Endothelial cell of umbilical vein (primary cell): ENCODE measurements around the gene JAGN1.
A peak's percentile ranks its signal among the peaks of the same experiment; 100 is the strongest.

Experiments used
- EZH2 ChIP-seq: IDR thresholded peaks from 2 replicates; pipeline ENCODE4 v1.6.1; 2012; ENCODE audit warnings: borderline replicate concordance, low read depth, mild to moderate bottlenecking, moderate library complexity, low read length, inconsistent platforms; ENCODE audit not compliant: severe bottlenecking
- FOS ChIP-seq: IDR thresholded peaks from 2 replicates; pipeline ENCODE4 v1.6.1; 2011; ENCODE audit warnings: mild to moderate bottlenecking, low read length, moderate library complexity, borderline replicate concordance; ENCODE audit not compliant: insufficient read depth
- GATA2 ChIP-seq: IDR thresholded peaks from 2 replicates; pipeline ENCODE4 v1.7.0; 2011; ENCODE audit warnings: low read depth, mild to moderate bottlenecking, moderate library complexity, mixed read lengths, low read length; ENCODE audit not compliant: insufficient read length, insufficient read depth
- JUN ChIP-seq: IDR thresholded peaks from 2 replicates; pipeline ENCODE4 v1.6.1; 2011; ENCODE audit warnings: borderline replicate concordance, low read depth; ENCODE audit not compliant: insufficient read length, insufficient read depth
- POLR2A ChIP-seq: IDR thresholded peaks from 2 replicates; pipeline ENCODE4 v1.6.1; 2012; ENCODE audit warnings: low read depth, mild to moderate bottlenecking, control low read depth, low read length
- POLR2AphosphoS5 ChIP-seq: IDR thresholded peaks from 2 replicates; pipeline ENCODE4 v1.6.1; 2012; ENCODE audit warnings: low read depth, mild to moderate bottlenecking, control low read depth, low read length, moderate library complexity; ENCODE audit not compliant: insufficient read depth
- TF ChIP-seq, protein P1 (sequence below), 2 donors: IDR thresholded peaks; 1 replicate in 1 of 2; 2 replicates in 1 of 2; pipeline ENCODE4 v1.5.1; 2011; ENCODE audit warnings: low read length in 2 of 2, mild to moderate bottlenecking in 2 of 2, moderate library complexity in 2 of 2, control low read depth in 1 of 2, inconsistent platforms in 1 of 2, low read depth in 1 of 2; ENCODE audit not compliant: insufficient read depth in 1 of 2; ENCODE audit errors: extremely low read depth in 1 of 2
- TF ChIP-seq, protein P2 (sequence below): IDR thresholded peaks from 2 replicates; pipeline ENCODE4 v1.6.1; 2011; ENCODE audit not compliant: insufficient read depth, insufficient read length

DNA sequence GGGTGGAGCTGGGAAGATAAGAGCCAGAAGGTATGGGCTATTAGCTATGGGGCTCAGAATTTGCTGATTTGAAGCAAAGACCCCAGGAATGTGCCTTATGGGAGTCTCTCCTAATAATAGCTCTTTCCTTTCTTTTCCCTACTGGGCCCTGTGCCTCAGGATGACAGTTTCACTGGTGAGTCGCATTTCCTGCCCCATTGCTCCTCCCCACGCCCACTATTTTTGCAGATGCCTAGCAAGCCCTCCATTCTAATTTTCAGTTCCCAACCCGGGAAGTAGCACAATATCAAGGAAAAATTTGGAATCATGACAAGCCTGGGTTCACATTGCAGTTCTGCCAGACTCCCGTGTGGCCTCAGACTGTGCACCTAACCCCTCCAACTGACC lies 12.8 kb downstream of the JAGN1 start:
- TF ChIP-seq, protein P1, sequence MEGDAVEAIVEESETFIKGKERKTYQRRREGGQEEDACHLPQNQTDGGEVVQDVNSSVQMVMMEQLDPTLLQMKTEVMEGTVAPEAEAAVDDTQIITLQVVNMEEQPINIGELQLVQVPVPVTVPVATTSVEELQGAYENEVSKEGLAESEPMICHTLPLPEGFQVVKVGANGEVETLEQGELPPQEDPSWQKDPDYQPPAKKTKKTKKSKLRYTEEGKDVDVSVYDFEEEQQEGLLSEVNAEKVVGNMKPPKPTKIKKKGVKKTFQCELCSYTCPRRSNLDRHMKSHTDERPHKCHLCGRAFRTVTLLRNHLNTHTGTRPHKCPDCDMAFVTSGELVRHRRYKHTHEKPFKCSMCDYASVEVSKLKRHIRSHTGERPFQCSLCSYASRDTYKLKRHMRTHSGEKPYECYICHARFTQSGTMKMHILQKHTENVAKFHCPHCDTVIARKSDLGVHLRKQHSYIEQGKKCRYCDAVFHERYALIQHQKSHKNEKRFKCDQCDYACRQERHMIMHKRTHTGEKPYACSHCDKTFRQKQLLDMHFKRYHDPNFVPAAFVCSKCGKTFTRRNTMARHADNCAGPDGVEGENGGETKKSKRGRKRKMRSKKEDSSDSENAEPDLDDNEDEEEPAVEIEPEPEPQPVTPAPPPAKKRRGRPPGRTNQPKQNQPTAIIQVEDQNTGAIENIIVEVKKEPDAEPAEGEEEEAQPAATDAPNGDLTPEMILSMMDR (IDR thresholded peaks at IDR 0.05; ENCODE audit: extremely low read depth in 1 of 2, insufficient read depth in 1 of 2, low read depth in 1 of 2, low read length in 2 of 2): no peak
- no peak for TF ChIP-seq EZH2
- TF ChIP-seq POLR2AphosphoS5: no peak
- TF ChIP-seq POLR2A: no peak
- peak; percentile 35 for TF ChIP-seq JUN
- no peak for TF ChIP-seq GATA2
- peak; percentile 55 for TF ChIP-seq FOS
- TF ChIP-seq, protein P2, sequence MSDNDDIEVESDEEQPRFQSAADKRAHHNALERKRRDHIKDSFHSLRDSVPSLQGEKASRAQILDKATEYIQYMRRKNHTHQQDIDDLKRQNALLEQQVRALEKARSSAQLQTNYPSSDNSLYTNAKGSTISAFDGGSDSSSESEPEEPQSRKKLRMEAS: no peak
